Upper lobe of left lung (tissue), 6 donors: ENCODE measurements around the gene NME5. TPM values are rescaled to one million over a fixed set of nuclear protein-coding genes. Genes with fewer than 3 reads are reported as not detected.

Experiments
- ATAC-seq, 2 donors: fragments of 200-7000 bp; cut with Tn5 transposase; one replicate each; pipeline ENCODE4 v1.9.1; 2022; ENCODE audit warnings: mild to moderate bottlenecking in 2 of 2, moderate library complexity in 2 of 2; ENCODE audit not compliant: low FRiP score in 2 of 2
- DNase-seq, 2 donors: peaks; one replicate each; pipeline ENCODE4 v3.0.0-alpha.2; 2019 to 2020
- H3K27ac ChIP-seq, 4 donors: fragments of 200-600 bp; sonication (generic); one replicate each; pipeline ENCODE4 v1.5.1; 2016 to 2019
- H3K27me3 ChIP-seq, 4 donors: fragments of 200-600 bp; sonication (generic); one replicate each; pipeline ENCODE4 v1.5.1; 2017 to 2019
- H3K36me3 ChIP-seq, 4 donors: fragments of 200-600 bp; sonication (generic); one replicate each; pipeline ENCODE4 v1.5.1; 2016 to 2019
- H3K4me1 ChIP-seq, 4 donors: fragments of 200-600 bp; sonication (generic); one replicate each; pipeline ENCODE4 v1.5.1; 2018 to 2019
- H3K4me3 ChIP-seq, 4 donors: fragments of 200-600 bp; sonication (generic); one replicate each; pipeline ENCODE4 v1.5.1; 2017 to 2019; ENCODE audit warnings: mild to moderate bottlenecking in 2 of 4, moderate library complexity in 1 of 4
- H3K9me3 ChIP-seq, 4 donors: fragments of 200-600 bp; sonication (generic); one replicate each; pipeline ENCODE4 v1.5.1; 2018 to 2019
- EP300 ChIP-seq, 4 donors: sonication (generic); formaldehyde crosslinking; IDR thresholded peaks; one replicate each; pipeline ENCODE4 v1.5.1; 2017; ENCODE audit warnings: antibody characterized with exemption in 4 of 4, control low read depth in 2 of 4
- POLR2A ChIP-seq, 4 donors: fragments of 450-650 bp; IDR thresholded peaks; one replicate each; pipeline ENCODE4 v1.5.1; 2016 to 2017; ENCODE audit warnings: antibody characterized with exemption in 4 of 4, mild to moderate bottlenecking in 2 of 4
- POLR2AphosphoS5 ChIP-seq, 2 donors: sonication (generic); formaldehyde crosslinking; IDR thresholded peaks; one replicate each; pipeline ENCODE4 v1.5.1; 2017; ENCODE audit warnings: antibody characterized with exemption in 2 of 2
- WGBS, 2 donors: methylation state at CpG; one replicate each; pipeline ENCODE4 v1.1.5; 2017 to 2018; 5-methylcytosine and 5-hydroxymethylcytosine counted together
- total RNA-seq, 6 donors: library from RNA; depleted of rRNA in 4 of 6; stranded (reverse); fragments of >200 nt in 4 of 6; gene quantifications; one replicate each; pipeline versions ENCODE4 v1.1.0 to v1.2.1, GENCODE V29; 2016 to 2021
- TF ChIP-seq, protein P1 (sequence below), 6 experiments: fragments of 450-650 bp in 4 of 6; fragments of 200-600 bp in 2 of 6; sonication (generic) in 2 of 6; IDR thresholded peaks; one replicate each; pipeline ENCODE4 v1.5.1; 2016 to 2019; ENCODE audit warnings: antibody characterized with exemption in 6 of 6
- donor health status: DM: no; HTN: no; CAD: no; lungs with moderate emphysema.
- donor health status: DM: no; HTN: yes; CAD: no; lungs with severe emphysema.

Gene NME5
- total RNA-seq, 6 donors from 2014 or later: 1.6 to 22.8 (median 4.4) TPM; not detected in 1

DNA sequence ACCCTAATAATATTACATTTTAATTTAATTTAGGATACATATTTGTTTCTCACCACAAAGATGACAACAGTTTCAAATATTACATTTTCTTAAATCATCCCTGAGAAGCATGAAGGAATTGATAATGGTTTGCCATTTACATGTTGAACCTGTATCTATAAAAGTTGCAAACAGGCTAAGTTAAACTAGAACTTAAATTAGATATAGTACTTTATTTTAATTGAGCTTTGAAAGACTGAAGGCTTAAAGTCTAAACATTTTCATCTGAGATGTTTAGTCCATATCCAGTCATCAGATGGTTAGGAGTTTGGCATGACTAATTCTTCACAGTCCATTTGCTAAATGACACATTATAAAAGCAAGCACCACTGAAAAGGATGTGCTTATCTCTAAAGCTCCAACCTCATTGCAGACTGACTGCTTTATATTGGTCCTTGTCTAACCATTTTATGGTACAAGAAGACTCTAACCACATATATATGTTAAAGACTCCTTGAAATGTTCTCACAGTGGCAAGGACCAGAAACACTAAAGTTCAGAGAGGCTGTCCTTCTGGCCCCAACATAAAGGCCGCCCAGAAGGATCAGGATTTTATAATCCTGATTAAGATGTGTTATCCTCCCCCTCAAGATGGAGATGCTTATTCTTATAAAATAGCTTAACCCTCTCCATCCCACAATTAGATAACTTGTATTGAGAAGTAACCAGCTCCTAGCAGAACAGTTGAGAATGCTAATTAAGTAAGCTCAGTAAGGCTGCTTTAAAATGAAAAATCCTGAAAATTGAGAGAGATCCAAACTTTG is 29.6 kb downstream of the NME5 start:
- DNase-seq (no peak), ATAC-seq (no peak)
- H3K27ac ChIP-seq: no peak overlapping the region
- H3K9me3 ChIP-seq: no peaks in the 10 kb centered on the region
- 73 to 75% methylated on average over 1 of the region's 1 CpG for WGBS, 2 donors
- H3K36me3 ChIP-seq: no peaks in the 10 kb centered on the region
- H3K4me1 ChIP-seq: no peaks in the 10 kb centered on the region
- no peak overlapping the region for H3K4me3 ChIP-seq
- TF ChIP-seq, protein P1, sequence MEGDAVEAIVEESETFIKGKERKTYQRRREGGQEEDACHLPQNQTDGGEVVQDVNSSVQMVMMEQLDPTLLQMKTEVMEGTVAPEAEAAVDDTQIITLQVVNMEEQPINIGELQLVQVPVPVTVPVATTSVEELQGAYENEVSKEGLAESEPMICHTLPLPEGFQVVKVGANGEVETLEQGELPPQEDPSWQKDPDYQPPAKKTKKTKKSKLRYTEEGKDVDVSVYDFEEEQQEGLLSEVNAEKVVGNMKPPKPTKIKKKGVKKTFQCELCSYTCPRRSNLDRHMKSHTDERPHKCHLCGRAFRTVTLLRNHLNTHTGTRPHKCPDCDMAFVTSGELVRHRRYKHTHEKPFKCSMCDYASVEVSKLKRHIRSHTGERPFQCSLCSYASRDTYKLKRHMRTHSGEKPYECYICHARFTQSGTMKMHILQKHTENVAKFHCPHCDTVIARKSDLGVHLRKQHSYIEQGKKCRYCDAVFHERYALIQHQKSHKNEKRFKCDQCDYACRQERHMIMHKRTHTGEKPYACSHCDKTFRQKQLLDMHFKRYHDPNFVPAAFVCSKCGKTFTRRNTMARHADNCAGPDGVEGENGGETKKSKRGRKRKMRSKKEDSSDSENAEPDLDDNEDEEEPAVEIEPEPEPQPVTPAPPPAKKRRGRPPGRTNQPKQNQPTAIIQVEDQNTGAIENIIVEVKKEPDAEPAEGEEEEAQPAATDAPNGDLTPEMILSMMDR (IDR thresholded peaks at IDR 0.05): no peak
- TF ChIP-seq POLR2AphosphoS5 (IDR thresholded peaks at IDR 0.05) (no peak), POLR2A (IDR thresholded peaks at IDR 0.05) (no peak), EP300 (IDR thresholded peaks at IDR 0.05) (no peak)
- H3K27me3 ChIP-seq: no peaks in the 10 kb centered on the region

DNA sequence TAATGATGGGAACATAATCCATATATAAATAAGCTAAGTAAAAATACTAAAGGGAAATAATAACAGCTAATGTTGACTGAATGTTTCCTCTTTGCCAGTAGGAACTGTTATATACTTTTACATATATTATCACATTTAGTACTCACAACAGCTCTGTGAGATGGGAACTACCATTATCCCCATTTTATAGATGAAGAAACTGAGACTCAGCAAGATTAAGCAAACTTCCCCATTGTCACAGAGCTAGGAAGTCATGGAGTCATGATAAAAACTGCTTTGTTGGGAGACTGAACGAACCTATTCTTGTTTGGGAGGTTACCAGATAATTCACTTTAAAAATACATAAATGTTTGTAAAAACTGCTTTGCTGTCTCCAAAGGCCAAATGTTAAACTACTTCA is 32.0 kb downstream of the NME5 start:
- H3K4me1 ChIP-seq: no peaks in the 10 kb centered on the region
- ATAC-seq (no peak), DNase-seq (no peak)
- H3K4me3 ChIP-seq: no peak overlapping the region
- WGBS, 2 donors: 31 to 46% methylated on average over 1 of the region's 1 CpG
- no peaks in the 10 kb centered on the region for H3K9me3 ChIP-seq
- H3K27me3 ChIP-seq: no peaks in the 10 kb centered on the region
- TF ChIP-seq POLR2A (IDR thresholded peaks at IDR 0.05) (no peak), EP300 (IDR thresholded peaks at IDR 0.05) (no peak), POLR2AphosphoS5 (IDR thresholded peaks at IDR 0.05) (no peak)
- TF ChIP-seq, protein P1 (IDR thresholded peaks at IDR 0.05): no peak
- no peak overlapping the region for H3K27ac ChIP-seq
- H3K36me3 ChIP-seq: no peaks in the 10 kb centered on the region

DNA sequence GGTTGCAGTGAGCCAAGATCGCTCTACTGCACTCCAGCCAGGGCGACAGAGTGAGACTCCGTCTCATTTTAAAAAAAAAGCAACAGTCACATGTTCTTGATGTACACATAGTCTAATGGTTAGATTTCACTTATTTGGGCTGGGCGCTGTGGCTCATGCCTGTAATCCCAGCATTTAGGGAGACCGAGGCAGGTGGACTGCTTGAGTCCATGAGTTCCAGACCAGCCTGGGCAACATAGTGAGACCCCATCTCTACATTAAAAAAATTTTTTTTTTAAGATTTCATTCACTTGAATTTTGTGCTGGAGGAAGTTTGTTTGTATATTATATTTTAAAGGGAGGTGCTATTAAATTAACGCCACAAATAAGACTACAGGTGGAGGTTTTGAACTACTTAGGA is 33.5 kb downstream of the NME5 start:
- Histone ChIP-seq H3K4me1 (no peaks in the 10 kb centered on the region), H3K27ac (no peak overlapping the region), H3K4me3 (no peak overlapping the region), H3K27me3 (no peaks in the 10 kb centered on the region), H3K9me3 (no peaks in the 10 kb centered on the region), H3K36me3 (no peaks in the 10 kb centered on the region)
- ATAC-seq (no peak), DNase-seq (no peak)
- TF ChIP-seq POLR2A (IDR thresholded peaks at IDR 0.05): no peak
- no peak for TF ChIP-seq EP300 (IDR thresholded peaks at IDR 0.05)
- TF ChIP-seq, protein P1 (IDR thresholded peaks at IDR 0.05): no peak
- no peak for TF ChIP-seq POLR2AphosphoS5 (IDR thresholded peaks at IDR 0.05)
- 87 to 89% methylated on average over 6 of the region's 6 CpGs for WGBS, 2 donors

DNA sequence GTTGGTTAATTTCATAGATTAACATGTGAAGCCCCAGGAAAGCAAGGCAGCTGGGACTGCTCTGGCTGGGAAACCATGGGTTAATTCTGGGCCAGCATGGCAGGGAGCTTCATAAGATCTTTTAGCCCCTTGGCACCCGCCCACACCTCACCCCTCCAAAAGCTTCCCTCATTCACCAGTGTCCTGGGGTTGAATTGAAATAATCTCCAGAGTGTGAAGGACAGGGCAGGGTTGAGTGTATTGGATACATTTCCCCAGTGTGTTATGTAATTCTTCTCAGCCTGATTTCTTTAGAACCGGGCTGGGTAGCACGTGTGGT is 36.0 kb downstream of the NME5 start:
- DNase-seq: no peak
- no peak overlapping the region for H3K4me3 ChIP-seq
- no peaks in the 10 kb centered on the region for H3K4me1 ChIP-seq
- 28% methylated on average over 3 of the region's 3 CpGs for WGBS, 2 donors
- no peak for ATAC-seq
- no peaks in the 10 kb centered on the region for H3K27me3 ChIP-seq
- no peaks in the 10 kb centered on the region for H3K36me3 ChIP-seq
- no peak overlapping the region for H3K27ac ChIP-seq
- TF ChIP-seq, protein P1 (IDR thresholded peaks at IDR 0.05): no peak
- TF ChIP-seq EP300 (IDR thresholded peaks at IDR 0.05) (no peak), POLR2A (IDR thresholded peaks at IDR 0.05) (no peak), POLR2AphosphoS5 (IDR thresholded peaks at IDR 0.05) (no peak)
- no peaks in the 10 kb centered on the region for H3K9me3 ChIP-seq
